Gastroesophageal sphincter (tissue), 4 donors: ENCODE measurements around the gene IL31RA. TPM values are rescaled to one million over a fixed set of nuclear protein-coding genes. Genes with fewer than 3 reads are reported as not detected.

Experiments used
- ATAC-seq: fragments of 150-250 bp; one replicate; pipeline ENCODE4 v1.9.1; 2016; ENCODE audit warnings: mild to moderate bottlenecking, moderate library complexity
- H3K27ac ChIP-seq, 4 donors: fragments of 200-600 bp; sonication (generic) in 3 of 4; 1 replicate in 3 of 4; 2 replicates in 1 of 4; pipeline ENCODE4 v1.5.1; 2016 to 2019
- H3K27me3 ChIP-seq: fragments of 200-600 bp; sonication (generic); one replicate; pipeline ENCODE4 v1.5.1; 2019
- H3K36me3 ChIP-seq, 2 donors: fragments of 200-600 bp; sonication (generic); one replicate each; pipeline ENCODE4 v1.5.1; 2019; ENCODE audit warnings: control low read depth in 1 of 2
- H3K4me1 ChIP-seq, 3 donors: fragments of 200-600 bp; sonication (generic); 1 replicate in 2 of 3; 2 replicates in 1 of 3; pipeline ENCODE4 v1.5.1; 2016 to 2019; ENCODE audit warnings: control low read depth in 2 of 3
- H3K4me3 ChIP-seq, 2 donors: fragments of 200-600 bp; sonication (generic); one replicate each; pipeline ENCODE4 v1.5.1; 2019; ENCODE audit warnings: mild to moderate bottlenecking in 1 of 2, moderate library complexity in 1 of 2
- H3K9me3 ChIP-seq, 3 donors: fragments of 200-600 bp; sonication (generic); one replicate each; pipeline ENCODE4 v1.5.1; 2017 to 2019; ENCODE audit warnings: control low read depth in 2 of 3
- CTCF ChIP-seq, 4 experiments: fragments of 200-600 bp in 2 of 4; fragments of 450-650 bp in 2 of 4; sonication (generic) in 1 of 4; IDR thresholded peaks; one replicate each; pipeline ENCODE4 v1.5.1; 2017 to 2019; ENCODE audit warnings: antibody characterized with exemption in 4 of 4, mild to moderate bottlenecking in 2 of 4, moderate library complexity in 2 of 4
- EP300 ChIP-seq: sonication (generic); formaldehyde crosslinking; IDR thresholded peaks from one replicate; pipeline ENCODE4 v1.6.1; 2017; ENCODE audit warnings: antibody characterized with exemption, mild to moderate bottlenecking
- POLR2A ChIP-seq, 2 donors: fragments of 450-650 bp; IDR thresholded peaks; one replicate each; pipeline ENCODE4 v1.6.1; 2017; ENCODE audit warnings: antibody characterized with exemption in 2 of 2, mild to moderate bottlenecking in 2 of 2, moderate library complexity in 1 of 2
- POLR2AphosphoS5 ChIP-seq: sonication (generic); formaldehyde crosslinking; IDR thresholded peaks from one replicate; pipeline ENCODE4 v1.6.1; 2017; ENCODE audit warnings: antibody characterized with exemption
- WGBS, 2 donors: methylation state at CpG; one replicate each; pipeline ENCODE4 v1.1.5; 2018; ENCODE audit warnings: low coverage in 1 of 2; 5-methylcytosine and 5-hydroxymethylcytosine counted together
- total RNA-seq, 4 donors: library from RNA; depleted of rRNA; stranded (reverse); fragments of >200 nt; gene quantifications; one replicate each; pipeline ENCODE4 v1.1.0, GENCODE V29; 2016

IL31RA gene
- total RNA-seq, 4 donors from 2014 or later = 0.13 to 0.57 TPM; not detected in 2

DNA sequence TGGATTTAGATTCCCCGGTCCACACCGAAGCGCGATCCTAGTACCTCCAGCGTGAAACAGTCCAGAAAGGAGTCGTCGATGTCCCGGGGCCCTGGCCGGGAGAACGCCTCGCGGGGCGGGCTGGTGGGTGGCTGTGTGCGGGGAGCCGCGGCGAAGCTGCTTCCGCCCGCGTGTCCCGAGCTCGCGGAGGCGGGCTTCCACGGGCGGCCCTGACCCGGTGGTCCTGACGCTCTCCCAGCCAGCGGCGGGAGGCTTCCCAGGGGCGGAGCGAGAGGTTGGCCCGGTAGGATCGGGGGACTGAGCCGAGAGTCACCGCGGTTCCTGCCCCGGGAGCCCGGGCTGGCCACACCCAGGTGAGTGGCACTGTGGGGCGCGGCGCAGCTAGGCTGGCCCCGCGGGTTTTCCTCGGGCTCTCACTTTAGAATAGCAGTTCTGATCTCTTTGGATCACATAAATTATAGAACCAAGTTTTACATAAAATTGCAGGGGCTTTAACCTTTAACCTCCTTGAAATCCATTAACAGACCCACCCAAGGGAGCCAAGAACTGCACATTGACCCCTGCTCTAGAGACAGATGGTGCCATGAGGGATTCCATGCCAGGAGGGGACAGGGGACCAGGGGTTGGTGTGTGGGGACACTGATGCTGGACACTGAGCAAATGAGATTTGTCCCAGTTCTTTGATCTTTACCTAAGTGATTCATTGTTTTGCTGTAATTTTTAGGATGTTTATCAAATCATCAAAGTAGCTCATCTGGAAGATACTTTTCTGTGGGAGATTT, 29.2 kb upstream of the IL31RA start:
- 76% methylated on average over 3 of the region's 45 CpGs; no CpG with 5 or more reads in 1 of the 2 donors for WGBS, 2 donors

DNA sequence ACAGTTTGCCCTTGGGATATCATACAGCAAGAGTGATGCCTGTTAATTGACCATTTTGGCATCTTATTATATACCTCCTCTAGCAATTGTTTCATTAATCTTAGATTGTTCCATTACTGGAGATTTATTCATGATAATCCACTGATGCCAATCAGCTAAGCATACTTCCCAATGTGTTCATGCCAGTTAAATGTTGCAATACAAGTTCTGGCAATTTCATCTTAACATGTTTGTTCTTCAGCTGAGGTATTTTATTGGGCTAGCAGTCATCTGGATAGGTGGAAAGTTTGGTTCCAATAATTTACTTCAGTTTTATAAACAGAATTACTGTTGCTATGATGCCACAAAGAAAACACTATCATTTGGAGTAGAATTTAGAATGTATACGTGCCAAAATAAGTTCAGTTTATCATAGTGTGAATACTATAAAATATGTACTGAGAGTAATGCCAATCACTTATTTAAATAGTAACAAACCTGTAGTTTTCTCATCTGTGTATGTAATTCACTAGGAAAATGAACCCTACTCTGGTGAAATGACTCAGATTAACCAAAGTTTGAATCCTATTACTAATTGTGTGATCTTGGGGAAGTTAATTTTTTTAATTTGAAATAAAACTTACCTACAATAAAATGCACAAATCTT, 27.9 kb upstream of the IL31RA start:
- TF ChIP-seq POLR2A (IDR thresholded peaks at IDR 0.05) (no peak), EP300 (no peak), POLR2AphosphoS5 (no peak), CTCF (IDR thresholded peaks at IDR 0.05) (no peak)
- Histone ChIP-seq H3K36me3 (no peaks in the 10 kb centered on the region), H3K27me3 (peaks cover 47% of the 10 kb centered on the region), H3K4me1 (peaks cover 0 to 9% (median 7%) of the 10 kb centered on the region in 3 donors), H3K9me3 (no peaks in the 10 kb centered on the region), H3K27ac (no peak overlapping the region), H3K4me3 (no peak overlapping the region)
- WGBS, 2 donors = 63 to 69% methylated on average over 1 of the region's 1 CpG
- ATAC-seq = no peak

More for the DNA sequence above, 29.2 kb upstream of the IL31RA start:
- Histone ChIP-seq H3K27me3 (peaks cover 47% of the 10 kb centered on the region), H3K27ac (no peak overlapping the region), H3K9me3 (no peaks in the 10 kb centered on the region), H3K36me3 (no peaks in the 10 kb centered on the region), H3K4me3 (peak overlapping the region in 1 of 2 donors; percentile 47), H3K4me1 (peaks cover 0 to 9% (median 7%) of the 10 kb centered on the region in 3 donors)
- TF ChIP-seq POLR2A (IDR thresholded peaks at IDR 0.05) = no peak
- TF ChIP-seq CTCF (IDR thresholded peaks at IDR 0.05) = no peak
- no peak for TF ChIP-seq EP300
- no peak for ATAC-seq

GRCh38 chr5:55829956-55830355, 21.2 kb upstream of the IL31RA start:
- Histone ChIP-seq H3K36me3 (no peaks in the 10 kb centered on the region), H3K4me1 (no peaks in the 10 kb centered on the region), H3K27ac (no peak overlapping the region), H3K4me3 (no peak overlapping the region), H3K27me3 (peaks cover 10% of the 10 kb centered on the region), H3K9me3 (no peaks in the 10 kb centered on the region)
- TF ChIP-seq EP300 (no peak), POLR2A (IDR thresholded peaks at IDR 0.05) (no peak), CTCF (IDR thresholded peaks at IDR 0.05) (no peak), POLR2AphosphoS5 (no peak)
- no peak for ATAC-seq
- WGBS, 2 donors = 86 to 100% methylated on average over 1 to 3 of the region's 3 CpGs

DNA sequence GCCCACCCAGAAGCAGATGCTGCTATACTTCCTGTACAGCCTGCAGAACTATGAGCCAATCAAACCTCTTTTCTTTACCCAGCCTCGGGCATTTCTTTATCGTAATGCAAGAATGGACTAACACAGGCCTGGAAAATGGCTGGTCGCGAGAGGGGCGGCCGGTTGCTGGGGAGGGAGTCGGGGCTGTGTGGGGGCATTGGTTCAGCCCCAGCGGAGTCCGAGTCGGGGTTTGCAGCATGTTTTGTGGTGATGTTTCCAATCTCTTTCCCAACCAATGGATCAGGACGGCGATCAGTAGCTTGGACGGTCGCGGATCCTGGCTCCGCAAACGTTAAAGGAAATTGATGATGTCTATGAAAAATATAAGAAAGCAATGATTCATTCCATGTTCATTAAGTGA, 18.7 kb upstream of the IL31RA start:
- WGBS, 2 donors = 86% methylated on average over 6 of the region's 17 CpGs; no CpG with 5 or more reads in 1 of the 2 donors
- Histone ChIP-seq H3K4me1 (no peaks in the 10 kb centered on the region), H3K4me3 (no peak overlapping the region), H3K27ac (no peak overlapping the region), H3K27me3 (no peaks in the 10 kb centered on the region), H3K9me3 (no peaks in the 10 kb centered on the region), H3K36me3 (no peaks in the 10 kb centered on the region)
- TF ChIP-seq CTCF (IDR thresholded peaks at IDR 0.05) (no peak), POLR2A (IDR thresholded peaks at IDR 0.05) (no peak), POLR2AphosphoS5 (no peak), EP300 (no peak)
- ATAC-seq = no peak

- 75 to 100% methylated on average over 1 of the region's 1 CpG for WGBS, 2 donors
- no peak for ATAC-seq
- Histone ChIP-seq H3K4me1 (no peaks in the 10 kb centered on the region), H3K27ac (no peak overlapping the region), H3K36me3 (no peaks in the 10 kb centered on the region), H3K9me3 (no peaks in the 10 kb centered on the region), H3K27me3 (no peaks in the 10 kb centered on the region), H3K4me3 (no peak overlapping the region)
- TF ChIP-seq POLR2AphosphoS5 (no peak), POLR2A (IDR thresholded peaks at IDR 0.05) (no peak), EP300 (no peak)
Measured at GRCh38 chr5:55836191-55836590, 15.0 kb upstream of the IL31RA start.
